Heart left ventricle (tissue), 13 donors: ENCODE results near the gene ISLR2.

ENCODE experiments used
- POLR2A ChIP-seq, 2 donors: fragments of 450-650 bp; IDR thresholded peaks; one replicate each; pipeline ENCODE4 v1.6.1; 2017; ENCODE audit warnings: antibody characterized with exemption in 2 of 2, mild to moderate bottlenecking in 2 of 2, moderate library complexity in 2 of 2
- TF ChIP-seq, protein P1 (sequence below), 12 donors: fragments of 200-600 bp; sonication (generic) in 4 of 12; IDR thresholded peaks; one replicate each; pipeline versions ENCODE4 v1.5.0 to v1.8.0; 2018 to 2022; ENCODE audit warnings: antibody characterized with exemption in 12 of 12, mild to moderate bottlenecking in 5 of 12
- donor health status: ischemic (EF 13 %, LVEDD 7.1; RV severe dilation, severe dysfunction).
- donor health status: DM: no; HTN: yes; CAD: no.
- donor health status: DM: no; HTN: no; CAD: no.
- donor health status: ischemic (EF 25% LVEDD 6.9; RV normal size, moderate dysfunction).
- donor health status: ischemic (EF 25% LVEDD 5.7; RV mildly dilated, moderate dysfunction).
- donor health status: ischemic (EF 35%, LVEDD 5.7; RV mildly dilated, moderate dysfunction).
- donor health status: nonischemic (EF 11% LVEDD 7.7; RV severe dilation, severe dysfunction).
- donor health status: DM: yes; HTN: yes; CAD: no.
- donor health status: PGD.
- donor health status: ischemic (EF 29% LVEDD 5.4; RV normal size, mild dysfunction).
- donor health status: nonischemic (EF 23%, LVEDD 6.1; RV moderate dilation, normal function).

DNA sequence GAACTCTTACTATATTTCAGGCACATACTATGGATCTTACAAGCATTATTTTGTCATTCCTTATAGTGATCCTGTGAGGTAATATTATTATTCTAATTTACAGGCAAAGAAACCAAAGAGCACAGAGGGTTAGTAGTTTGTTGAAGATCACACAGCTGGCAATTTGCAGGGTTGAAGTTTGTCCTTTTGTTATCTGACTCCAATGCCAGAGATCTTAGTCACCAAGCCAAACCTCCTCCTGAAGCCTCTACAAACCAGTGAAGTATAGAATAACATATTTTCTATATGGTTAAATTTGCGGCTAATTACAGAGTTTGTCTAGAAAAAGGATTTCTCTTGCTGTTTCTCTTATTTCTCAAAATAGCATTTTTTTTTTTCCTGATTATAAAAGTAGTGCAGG lies 11.2 kb downstream of the ISLR2 start:
- TF ChIP-seq, protein P1, sequence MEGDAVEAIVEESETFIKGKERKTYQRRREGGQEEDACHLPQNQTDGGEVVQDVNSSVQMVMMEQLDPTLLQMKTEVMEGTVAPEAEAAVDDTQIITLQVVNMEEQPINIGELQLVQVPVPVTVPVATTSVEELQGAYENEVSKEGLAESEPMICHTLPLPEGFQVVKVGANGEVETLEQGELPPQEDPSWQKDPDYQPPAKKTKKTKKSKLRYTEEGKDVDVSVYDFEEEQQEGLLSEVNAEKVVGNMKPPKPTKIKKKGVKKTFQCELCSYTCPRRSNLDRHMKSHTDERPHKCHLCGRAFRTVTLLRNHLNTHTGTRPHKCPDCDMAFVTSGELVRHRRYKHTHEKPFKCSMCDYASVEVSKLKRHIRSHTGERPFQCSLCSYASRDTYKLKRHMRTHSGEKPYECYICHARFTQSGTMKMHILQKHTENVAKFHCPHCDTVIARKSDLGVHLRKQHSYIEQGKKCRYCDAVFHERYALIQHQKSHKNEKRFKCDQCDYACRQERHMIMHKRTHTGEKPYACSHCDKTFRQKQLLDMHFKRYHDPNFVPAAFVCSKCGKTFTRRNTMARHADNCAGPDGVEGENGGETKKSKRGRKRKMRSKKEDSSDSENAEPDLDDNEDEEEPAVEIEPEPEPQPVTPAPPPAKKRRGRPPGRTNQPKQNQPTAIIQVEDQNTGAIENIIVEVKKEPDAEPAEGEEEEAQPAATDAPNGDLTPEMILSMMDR (IDR thresholded peaks at IDR 0.05) = no peak
- no peak for TF ChIP-seq POLR2A (IDR thresholded peaks at IDR 0.05)
